DMS114 treated with DMSO at 0.1 percent for 48 hours (cell line): ENCODE results near the gene KCNF1.

Experiments
- DNase-seq: peaks from one replicate; lab custom pipeline; 2025; ENCODE audit not compliant: unreplicated experiment; lab: John Stamatoyannopoulos, UW

KCNF1 gene

DNA sequence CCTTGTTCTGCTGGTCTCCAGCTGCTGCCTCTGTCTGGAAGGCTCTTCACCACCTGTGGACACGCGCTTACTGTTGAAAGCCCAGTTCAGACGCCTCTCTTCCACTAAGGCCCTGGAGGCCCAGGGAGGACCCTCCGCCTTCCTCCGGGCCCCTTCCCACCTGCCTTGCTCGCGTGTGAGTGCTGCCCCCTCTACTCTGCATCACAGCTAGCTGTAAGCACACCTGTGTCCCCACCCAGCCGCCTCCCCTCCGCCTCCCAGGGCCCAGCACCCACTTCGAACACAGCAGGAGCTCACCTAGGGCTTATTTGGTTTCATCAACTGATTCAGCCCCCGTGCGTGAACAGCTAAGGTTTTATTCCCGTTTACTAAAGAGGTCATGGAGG is 49.7 kb downstream of the KCNF1 start:
- no peak for DNase-seq

DNA sequence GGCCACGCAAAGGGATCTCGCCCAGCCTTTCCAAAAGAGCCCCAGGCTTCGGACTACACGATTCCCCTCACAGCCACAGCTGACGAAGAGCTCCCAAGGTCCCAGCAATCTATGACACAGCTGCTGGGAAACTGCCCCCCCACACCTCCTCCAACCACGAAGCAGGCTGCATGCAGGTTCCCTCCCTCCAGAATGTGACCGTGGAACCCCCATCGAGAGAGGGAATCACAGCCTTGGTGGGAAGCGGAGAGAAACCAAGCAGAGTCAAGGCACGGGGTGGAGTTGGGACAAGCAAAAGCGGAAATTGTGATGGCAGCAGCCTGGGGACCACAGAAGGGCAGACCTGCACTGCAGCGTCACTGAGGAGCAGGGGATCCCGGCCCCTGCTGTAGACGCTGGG is 50.3 kb downstream of the KCNF1 start:
- no peak for DNase-seq

DNA sequence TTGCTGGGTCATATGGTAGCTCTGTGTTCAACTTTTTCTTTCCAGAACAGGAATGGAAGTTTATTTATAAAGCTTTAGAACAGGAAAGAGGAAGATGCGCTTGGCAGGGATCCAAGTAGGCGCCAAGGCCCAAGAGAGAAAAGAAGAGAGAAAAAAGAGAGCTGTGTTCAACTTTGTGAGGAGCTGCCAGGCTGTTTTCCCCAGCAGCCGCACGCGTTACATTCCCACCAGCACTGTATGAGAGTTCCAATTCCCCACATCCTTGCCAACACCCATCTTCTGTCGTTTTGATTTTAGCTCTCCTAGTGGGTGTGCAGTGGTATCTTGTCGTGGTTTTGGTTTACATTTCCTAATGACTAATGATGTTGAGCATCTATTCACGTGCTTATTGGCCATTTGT is 51.4 kb downstream of the KCNF1 start:
- no peak for DNase-seq
